HUES64 (cell line): ENCODE measurements around the gene CD2AP.
"Not testable (repeated sequence)": the region's sequence is repeated elsewhere in the genome, so short reads cannot be mapped to it uniquely, and the experiment has no call there.

ENCODE experiments used
- H3K27ac ChIP-seq: 2 replicates; pipeline ENCODE4 v1.7.0; 2013; ENCODE audit warnings: low read depth, low read length, inconsistent platforms
- H3K27me3 ChIP-seq: 2 replicates; pipeline ENCODE4 v1.6.1; 2013; ENCODE audit warnings: mild to moderate bottlenecking, low read length; ENCODE audit not compliant: insufficient read depth
- H3K36me3 ChIP-seq: 2 replicates; pipeline ENCODE4 v1.6.1; 2013; ENCODE audit warnings: mild to moderate bottlenecking, low read length; ENCODE audit not compliant: insufficient read depth
- H3K4me1 ChIP-seq: 2 replicates; pipeline ENCODE4 v1.6.1; 2013; ENCODE audit warnings: mild to moderate bottlenecking, low read length, moderate library complexity; ENCODE audit not compliant: insufficient read depth
- H3K4me3 ChIP-seq: 2 replicates; pipeline ENCODE4 v1.5.1; 2013; ENCODE audit warnings: mild to moderate bottlenecking, low read length, moderate library complexity
- H3K9ac ChIP-seq: 2 replicates; pipeline ENCODE4 v1.6.1; 2013; ENCODE audit warnings: mild to moderate bottlenecking, low read depth, low read length
- H3K9me3 ChIP-seq: 2 replicates; pipeline ENCODE4 v1.6.1; 2013; ENCODE audit warnings: low read depth, low read length; ENCODE audit not compliant: insufficient read depth
- WGBS: fragments of 150-250, 120-280 bp; methylation state at CpG from one replicate; pipeline ENCODE4 v1.1.7; 2013; ENCODE audit warnings: missing lambda C conversion rate; 5-methylcytosine and 5-hydroxymethylcytosine counted together

Gene CD2AP

GRCh38 chr6:47465117-47465516, 12.5 kb upstream of the CD2AP start:
- no peaks in the 10 kb centered on the region for H3K27me3 ChIP-seq
- no peak overlapping the region for H3K27ac ChIP-seq
- H3K4me3 ChIP-seq = no peak overlapping the region
- 50% methylated on average over 1 of the region's 1 CpG for WGBS
- H3K36me3 ChIP-seq = no peaks in the 10 kb centered on the region
- no peak overlapping the region for H3K9ac ChIP-seq
- H3K9me3 ChIP-seq = no peaks in the 10 kb centered on the region
- no peaks in the 10 kb centered on the region for H3K4me1 ChIP-seq

- Histone ChIP-seq H3K9ac (no peak overlapping the region), H3K9me3 (no peaks in the 10 kb centered on the region), H3K36me3 (no peaks in the 10 kb centered on the region), H3K4me1 (peaks cover 11% of the 10 kb centered on the region; the same call in 1 of the 2 replicates), H3K27ac (no peak overlapping the region), H3K27me3 (no peaks in the 10 kb centered on the region), H3K4me3 (no peak overlapping the region)
- 100% methylated on average over 1 of the region's 1 CpG for WGBS
These were observed 5.7 kb upstream of the CD2AP start for GRCh38 chr6:47471911-47472310.

GRCh38 chr6:47473791-47474346, 3.7 kb upstream of the CD2AP start:
- H3K9ac ChIP-seq = no peak overlapping the region
- no peak overlapping the region for H3K4me3 ChIP-seq
- H3K27ac ChIP-seq = no peak overlapping the region
- 79% methylated on average over 1 of the region's 1 CpG for WGBS
- H3K36me3 ChIP-seq = no peaks in the 10 kb centered on the region
- H3K9me3 ChIP-seq = no peaks in the 10 kb centered on the region
- H3K4me1 ChIP-seq = peaks cover 12% of the 10 kb centered on the region; the same call in 1 of the 2 replicates
- no peaks in the 10 kb centered on the region for H3K27me3 ChIP-seq

- WGBS = 99% methylated on average over 5 of the region's 5 CpGs
These were observed 2.2 kb upstream of the CD2AP start for GRCh38 chr6:47475319-47475816.

GRCh38 chr6:47476781-47477496, 650 bp upstream of the CD2AP start:
- no peaks in the 10 kb centered on the region for H3K36me3 ChIP-seq
- H3K9ac ChIP-seq = peak overlapping the region; percentile 95
- peak overlapping the region; percentile 78 for H3K4me3 ChIP-seq
- H3K4me1 ChIP-seq = peaks cover 37% of the 10 kb centered on the region
- no peaks in the 10 kb centered on the region for H3K27me3 ChIP-seq
- peak overlapping the region; percentile 99 for H3K27ac ChIP-seq
- WGBS = 5% methylated on average over 21 of the region's 21 CpGs
- H3K9me3 ChIP-seq = no peaks in the 10 kb centered on the region

More at GRCh38 chr6:47475319-47475816, 2.2 kb upstream of the CD2AP start:
- Histone ChIP-seq H3K4me1 (peaks cover 23% of the 10 kb centered on the region), H3K36me3 (no peaks in the 10 kb centered on the region), H3K4me3 (no peak overlapping the region), H3K27ac (no peak overlapping the region), H3K9ac (no peak overlapping the region), H3K27me3 (no peaks in the 10 kb centered on the region), H3K9me3 (no peaks in the 10 kb centered on the region)

GRCh38 chr6:47478233-47479139, 897 bp downstream of the CD2AP start:
- no peaks in the 10 kb centered on the region for H3K36me3 ChIP-seq
- peaks cover 48% of the 10 kb centered on the region for H3K4me1 ChIP-seq
- peak overlapping the region; percentile 95 for H3K9ac ChIP-seq
- peak overlapping the region; percentile 78 for H3K4me3 ChIP-seq
- WGBS = under 1% methylated on average over 28 of the region's 31 CpGs
- no peaks in the 10 kb centered on the region for H3K27me3 ChIP-seq
- peak overlapping the region; percentile 99 for H3K27ac ChIP-seq
- no peaks in the 10 kb centered on the region for H3K9me3 ChIP-seq

- Histone ChIP-seq H3K9ac (peak overlapping the region; percentile 95), H3K4me1 (peaks cover 54% of the 10 kb centered on the region), H3K27me3 (no peaks in the 10 kb centered on the region), H3K4me3 (peak overlapping the region; percentile 78), H3K9me3 (no peaks in the 10 kb centered on the region), H3K27ac (no peak overlapping the region; the same call in 1 of the 2 replicates), H3K36me3 (no peaks in the 10 kb centered on the region)
- 6% methylated on average over 5 of the region's 5 CpGs for WGBS
These were observed 1.5 kb downstream of the CD2AP start for GRCh38 chr6:47479140-47479508.

- no peaks in the 10 kb centered on the region for H3K27me3 ChIP-seq
- H3K4me1 ChIP-seq = peaks cover 61% of the 10 kb centered on the region
- peak overlapping the region; percentile 78 for H3K4me3 ChIP-seq
- H3K36me3 ChIP-seq = no peaks in the 10 kb centered on the region
- no peak overlapping the region for H3K27ac ChIP-seq
- H3K9me3 ChIP-seq = no peaks in the 10 kb centered on the region
- H3K9ac ChIP-seq = peak overlapping the region; percentile 95; the same call in 1 of the 2 replicates
- 65% methylated on average over 3 of the region's 3 CpGs for WGBS
These were observed 2.3 kb downstream of the CD2AP start for GRCh38 chr6:47479874-47480273.

GRCh38 chr6:47481213-47481612, 3.6 kb downstream of the CD2AP start:
- H3K9ac ChIP-seq, H3K4me3 ChIP-seq, H3K27me3 ChIP-seq, H3K27ac ChIP-seq, H3K9me3 ChIP-seq, H3K36me3 ChIP-seq: not testable (repeated sequence)
- H3K4me1 ChIP-seq = peaks cover 65% of the 10 kb centered on the region
- WGBS = 98% methylated on average over 8 of the region's 8 CpGs

- Histone ChIP-seq H3K9ac (no peak overlapping the region), H3K27me3 (no peaks in the 10 kb centered on the region), H3K9me3 (no peaks in the 10 kb centered on the region), H3K4me1 (peaks cover 63% of the 10 kb centered on the region), H3K27ac (no peak overlapping the region), H3K4me3 (no peak overlapping the region), H3K36me3 (no peaks in the 10 kb centered on the region)
These were observed 4.2 kb downstream of the CD2AP start for GRCh38 chr6:47481806-47482205.

GRCh38 chr6:47483516-47483852, 5.9 kb downstream of the CD2AP start:
- no peak overlapping the region for H3K27ac ChIP-seq
- H3K4me3 ChIP-seq = no peak overlapping the region
- H3K36me3 ChIP-seq = no peaks in the 10 kb centered on the region
- H3K9ac ChIP-seq = no peak overlapping the region
- no peaks in the 10 kb centered on the region for H3K27me3 ChIP-seq
- H3K9me3 ChIP-seq = no peaks in the 10 kb centered on the region
- peaks cover 61% of the 10 kb centered on the region for H3K4me1 ChIP-seq
